Bronchial epithelial cell (primary cell): ENCODE measurements around the gene POLD4. TPM values are rescaled to one million over a fixed set of nuclear protein-coding genes. Genes with fewer than 3 reads are reported as not detected.

Experiments
- DNase-seq: peaks from one replicate; pipeline ENCODE4 v3.0.0-alpha.2; 2010; ENCODE audit warnings: low read depth
- FAIRE-seq: peaks from 2 replicates; lab custom pipeline; 2011; peaks lifted over from hg19 to GRCh38; lab: Jason Lieb, UNC
- H3K27me3 ChIP-seq: 2 replicates; pipeline ENCODE4 v1.5.1; 2011; ENCODE audit warnings: low read length; ENCODE audit not compliant: control insufficient read depth, insufficient read depth
- H3K36me3 ChIP-seq: 2 replicates; pipeline ENCODE4 v1.5.1; 2011; ENCODE audit warnings: low read length; ENCODE audit not compliant: control insufficient read depth, insufficient read depth
- H3K4me3 ChIP-seq: 2 replicates; pipeline ENCODE4 v1.5.1; 2011; ENCODE audit warnings: mild to moderate bottlenecking, low read depth, low read length, control low read depth
- CTCF ChIP-seq: IDR thresholded peaks from 2 replicates; pipeline ENCODE4 v1.5.1; 2011; ENCODE audit warnings: mild to moderate bottlenecking, moderate library complexity, low read length, control low read depth, inconsistent platforms; ENCODE audit not compliant: insufficient read depth, severe bottlenecking
- total RNA-seq: library from RNA; depleted of rRNA; stranded (reverse); fragments of >200 nt; gene quantifications from 2 replicates; pipeline ENCODE4 v1.2.1, GENCODE V29; 2014

POLD4 gene
- total RNA-seq, 1 donor from 2014 or later = 45.8 TPM

GRCh38 chr11:67317888-67318555, 35.3 kb downstream of the POLD4 start:
- Histone ChIP-seq H3K36me3 (peaks cover 3% of the 10 kb centered on the region), H3K27me3 (no peaks in the 10 kb centered on the region), H3K4me3 (peak overlapping the region; percentile 90)
- DNase-seq = no peak
- TF ChIP-seq CTCF = no peak
- no peak for FAIRE-seq

- DNase-seq = peak; percentile 91
- H3K4me3 ChIP-seq = peak overlapping the region; percentile 90
- peaks cover under 1% of the 10 kb centered on the region for H3K36me3 ChIP-seq
- FAIRE-seq = no peak
- no peaks in the 10 kb centered on the region for H3K27me3 ChIP-seq
- TF ChIP-seq CTCF = peak; percentile 95
Observed at GRCh38 chr11:67317205-67317887, 36.0 kb downstream of the POLD4 start.

GRCh38 chr11:67316882-67317204, 36.5 kb downstream of the POLD4 start:
- peak overlapping the region; percentile 90 for H3K4me3 ChIP-seq
- H3K36me3 ChIP-seq = peaks cover 1% of the 10 kb centered on the region
- FAIRE-seq (no peak), DNase-seq (no peak)
- H3K27me3 ChIP-seq = no peaks in the 10 kb centered on the region
- no peak for TF ChIP-seq CTCF

- no peak for DNase-seq
Observed at GRCh38 chr11:67315325-67315909, 37.9 kb downstream of the POLD4 start.

GRCh38 chr11:67314218-67314617, 39.1 kb downstream of the POLD4 start:
- FAIRE-seq (no peak), DNase-seq (no peak)
- no peak for TF ChIP-seq CTCF
- Histone ChIP-seq H3K27me3 (no peaks in the 10 kb centered on the region), H3K36me3 (peaks cover 13% of the 10 kb centered on the region), H3K4me3 (no peak overlapping the region)

More at GRCh38 chr11:67315325-67315909, 37.9 kb downstream of the POLD4 start:
- Histone ChIP-seq H3K4me3 (no peak overlapping the region), H3K36me3 (peaks cover 6% of the 10 kb centered on the region), H3K27me3 (no peaks in the 10 kb centered on the region)
- no peak for TF ChIP-seq CTCF
- no peak for FAIRE-seq
